Cardiac fibroblast (primary cell): ENCODE measurements around the gene PAPOLG.

Experiments
- DNase-seq, 2 donors: peaks; one replicate each; pipeline versions ENCODE4 v3.0.0 to v3.0.0-alpha.2; 2010; ENCODE audit warnings: low read depth in 2 of 2
- H3K4me3 ChIP-seq, 2 donors: replicated peaks in 1 of 2; 1 replicate in 1 of 2; 2 replicates in 1 of 2; pipeline ENCODE4 v1.5.1; 2011; ENCODE audit warnings: low read depth in 2 of 2, low read length in 2 of 2, mild to moderate bottlenecking in 2 of 2, moderate library complexity in 1 of 2
- TF ChIP-seq, protein P1 (sequence below): IDR thresholded peaks from one replicate; pipeline ENCODE4 v1.5.1; 2011; ENCODE audit warnings: low read depth, mild to moderate bottlenecking, low read length, inconsistent platforms

PAPOLG gene

DNA sequence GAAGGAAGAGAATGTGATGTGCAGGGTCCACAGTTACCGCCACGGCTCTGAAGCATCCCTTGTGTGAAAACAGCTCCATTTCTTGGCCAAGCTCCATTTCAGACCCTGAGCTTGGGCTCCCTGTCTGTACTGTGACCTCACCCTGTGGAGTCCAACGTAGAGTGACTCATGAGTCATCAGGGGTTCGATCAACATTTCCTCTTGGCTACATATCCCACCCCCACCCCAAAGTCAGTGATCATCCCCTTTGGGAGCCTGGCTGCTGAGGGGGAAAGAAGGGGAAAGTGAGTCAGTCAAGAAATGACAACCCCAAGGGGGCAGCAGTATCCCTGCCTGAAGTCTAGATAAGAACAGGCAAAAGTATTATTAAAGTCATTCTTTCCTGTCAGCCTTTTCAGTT, 62.2 kb downstream of the PAPOLG start:
- H3K4me3 ChIP-seq = no peak overlapping the region
- TF ChIP-seq, protein P1, sequence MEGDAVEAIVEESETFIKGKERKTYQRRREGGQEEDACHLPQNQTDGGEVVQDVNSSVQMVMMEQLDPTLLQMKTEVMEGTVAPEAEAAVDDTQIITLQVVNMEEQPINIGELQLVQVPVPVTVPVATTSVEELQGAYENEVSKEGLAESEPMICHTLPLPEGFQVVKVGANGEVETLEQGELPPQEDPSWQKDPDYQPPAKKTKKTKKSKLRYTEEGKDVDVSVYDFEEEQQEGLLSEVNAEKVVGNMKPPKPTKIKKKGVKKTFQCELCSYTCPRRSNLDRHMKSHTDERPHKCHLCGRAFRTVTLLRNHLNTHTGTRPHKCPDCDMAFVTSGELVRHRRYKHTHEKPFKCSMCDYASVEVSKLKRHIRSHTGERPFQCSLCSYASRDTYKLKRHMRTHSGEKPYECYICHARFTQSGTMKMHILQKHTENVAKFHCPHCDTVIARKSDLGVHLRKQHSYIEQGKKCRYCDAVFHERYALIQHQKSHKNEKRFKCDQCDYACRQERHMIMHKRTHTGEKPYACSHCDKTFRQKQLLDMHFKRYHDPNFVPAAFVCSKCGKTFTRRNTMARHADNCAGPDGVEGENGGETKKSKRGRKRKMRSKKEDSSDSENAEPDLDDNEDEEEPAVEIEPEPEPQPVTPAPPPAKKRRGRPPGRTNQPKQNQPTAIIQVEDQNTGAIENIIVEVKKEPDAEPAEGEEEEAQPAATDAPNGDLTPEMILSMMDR = peak; percentile 21
- peak in 1 of 2 donors; percentile 28 for DNase-seq

DNA sequence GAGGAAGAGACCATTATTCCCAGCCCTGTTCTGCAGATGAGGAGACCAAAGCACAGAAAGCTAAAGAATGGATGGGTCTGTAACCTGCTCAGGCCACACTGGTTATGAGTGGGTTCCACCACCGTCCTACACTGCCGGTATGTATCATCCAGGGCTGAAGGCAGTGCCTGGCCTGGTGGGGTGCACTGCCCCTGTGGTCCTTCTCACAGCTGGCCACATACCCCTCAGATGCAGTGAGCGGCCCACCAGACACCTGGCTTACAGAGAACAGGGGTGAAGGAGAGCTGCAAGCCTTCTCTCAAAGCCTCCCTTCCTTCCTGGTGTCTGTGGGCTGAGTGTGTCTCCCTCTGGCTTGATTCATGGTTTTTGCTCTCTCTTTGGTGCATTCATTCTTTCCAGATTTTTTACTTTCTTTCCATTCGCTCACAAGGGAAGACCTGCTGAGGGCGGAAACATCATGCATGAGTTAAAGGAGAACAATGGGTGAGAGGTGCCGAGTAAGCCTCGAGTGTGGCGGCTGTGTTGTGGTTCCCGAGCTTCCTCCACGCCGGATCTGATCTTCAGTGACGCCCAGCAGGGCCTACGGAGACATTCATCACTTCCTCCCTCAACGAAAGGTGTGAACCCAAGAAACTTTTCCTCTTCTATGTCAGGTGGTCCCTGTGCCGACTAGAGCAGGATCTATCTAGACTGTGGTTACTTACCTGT, 63.2 kb downstream of the PAPOLG start:
- TF ChIP-seq, protein P1 = no peak
- H3K4me3 ChIP-seq = no peak overlapping the region
- no peak for DNase-seq

DNA sequence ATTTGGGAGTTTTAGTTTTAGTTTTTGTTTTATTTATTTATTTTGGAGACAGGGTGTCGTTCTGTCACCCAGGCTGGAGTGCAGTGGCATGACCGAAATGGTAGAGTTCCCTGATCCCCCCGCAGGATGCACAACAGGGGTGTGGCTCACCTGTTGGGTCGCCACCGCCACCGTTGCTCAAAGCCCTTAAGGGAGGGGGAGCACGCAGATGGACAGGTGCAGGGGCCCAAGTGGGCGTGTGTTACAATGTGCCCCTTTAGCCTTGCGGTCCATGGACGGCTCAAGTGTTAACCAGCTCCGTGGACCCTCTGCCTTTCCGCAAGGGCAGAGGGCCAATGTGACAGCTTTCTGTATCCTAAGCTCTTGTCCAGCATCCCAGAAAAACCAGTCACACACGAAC, 63.9 kb downstream of the PAPOLG start:
- TF ChIP-seq, protein P1 = no peak
- DNase-seq = no peak
- H3K4me3 ChIP-seq = no peak overlapping the region

DNA sequence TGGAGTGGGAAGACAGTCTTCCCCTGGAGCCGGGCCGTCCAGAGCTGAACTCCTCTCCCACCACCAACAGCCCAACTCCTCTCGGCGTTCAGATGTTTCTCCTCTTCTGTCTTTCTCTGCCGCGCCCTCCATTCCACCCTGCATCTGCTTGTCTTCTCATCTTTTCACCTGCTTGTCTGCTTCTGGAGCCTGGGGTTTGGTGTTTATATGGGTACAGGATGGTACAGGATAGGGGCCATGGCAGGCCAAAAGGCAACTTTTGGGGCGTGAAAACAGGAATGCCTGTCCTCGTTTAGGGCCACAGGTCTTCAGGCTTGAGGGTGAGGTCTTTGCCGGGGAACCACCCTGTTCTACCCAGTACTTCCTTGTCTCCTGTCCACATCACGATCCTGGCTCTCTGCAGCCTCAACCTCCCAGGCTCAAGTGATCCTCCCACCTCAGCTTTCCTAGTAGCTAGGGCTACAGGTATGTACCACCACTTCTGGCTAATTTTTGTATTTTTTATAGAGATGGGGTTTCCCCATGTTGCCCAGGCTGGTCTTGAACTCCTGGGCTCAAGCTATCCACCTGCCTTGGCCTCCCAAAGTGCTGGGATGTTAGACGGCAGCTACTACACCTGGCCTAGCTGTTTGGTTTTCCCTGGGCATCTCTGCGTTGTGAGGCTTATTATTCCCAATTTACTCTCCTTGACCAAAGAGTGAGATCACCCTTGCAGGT, 64.5 kb downstream of the PAPOLG start:
- H3K4me3 ChIP-seq = no peak overlapping the region
- TF ChIP-seq, protein P1 = no peak
- DNase-seq = no peak

DNA sequence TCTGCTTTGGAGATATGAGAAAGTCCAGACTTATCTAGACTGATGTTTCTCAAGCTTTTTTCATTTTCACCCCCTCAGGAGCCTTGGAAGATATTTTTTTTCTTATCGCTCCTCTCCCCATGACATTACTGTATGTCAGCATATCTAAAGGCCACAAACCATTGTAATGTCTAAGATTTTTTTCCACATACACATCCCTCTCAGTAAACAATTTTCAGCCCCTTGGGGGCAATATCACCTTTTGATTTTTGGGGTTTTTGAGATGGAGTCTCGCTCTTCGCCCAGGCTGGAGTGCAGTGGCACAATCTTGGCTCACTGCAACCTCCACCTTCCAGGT, 65.0 kb downstream of the PAPOLG start:
- no peak overlapping the region for H3K4me3 ChIP-seq
- no peak for DNase-seq
- TF ChIP-seq, protein P1 = no peak

DNA sequence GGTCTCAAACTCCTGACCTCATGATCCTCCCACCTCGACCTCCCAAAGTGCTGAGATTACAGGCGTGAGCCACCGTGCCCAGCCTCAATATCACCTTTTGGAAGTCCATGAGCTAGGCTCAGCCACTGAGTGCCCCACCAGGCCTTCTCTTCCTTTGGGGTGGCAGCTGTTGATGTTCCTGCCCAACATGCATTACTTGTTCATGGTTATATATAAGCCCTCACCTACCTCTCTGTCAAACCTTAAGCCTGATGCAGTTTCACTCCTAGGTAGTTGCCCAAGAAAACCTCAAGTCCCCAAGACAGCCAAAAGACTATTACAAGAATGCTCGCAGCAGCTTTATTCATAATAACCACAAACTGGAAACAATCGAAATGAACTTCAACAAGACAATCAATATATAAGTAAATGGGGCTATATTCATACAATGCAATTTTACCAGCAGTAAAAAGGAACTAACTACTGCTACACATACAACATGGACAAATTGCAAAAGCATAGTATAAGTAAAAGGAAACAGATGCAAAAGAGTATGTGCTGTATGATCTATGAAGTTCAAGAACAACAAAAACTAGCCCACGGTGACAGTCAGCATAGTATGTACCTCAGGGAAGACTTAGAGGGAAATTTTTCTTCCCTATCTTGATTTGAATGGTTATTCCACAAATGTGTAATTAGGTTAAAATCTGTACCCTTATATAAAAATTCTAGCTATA, 65.7 kb downstream of the PAPOLG start:
- no peak overlapping the region for H3K4me3 ChIP-seq
- TF ChIP-seq, protein P1 = no peak
- DNase-seq = no peak
